HG03280 (cell line): ENCODE results near the gene NOTCH1.

Source experiments
- ATAC-seq: cut with Tn5 transposase; IDR thresholded peaks from one replicate; pipeline ENCODE4 v1.9.1; 2021; ENCODE audit warnings: mild to moderate bottlenecking, moderate library complexity; ENCODE audit not compliant: unreplicated experiment

Gene NOTCH1

GRCh38 chr9:136532799-136533774, 12.8 kb downstream of the NOTCH1 start:
- ATAC-seq, result no peak

GRCh38 chr9:136531904-136532798, 13.7 kb downstream of the NOTCH1 start:
- no peak for ATAC-seq

DNA sequence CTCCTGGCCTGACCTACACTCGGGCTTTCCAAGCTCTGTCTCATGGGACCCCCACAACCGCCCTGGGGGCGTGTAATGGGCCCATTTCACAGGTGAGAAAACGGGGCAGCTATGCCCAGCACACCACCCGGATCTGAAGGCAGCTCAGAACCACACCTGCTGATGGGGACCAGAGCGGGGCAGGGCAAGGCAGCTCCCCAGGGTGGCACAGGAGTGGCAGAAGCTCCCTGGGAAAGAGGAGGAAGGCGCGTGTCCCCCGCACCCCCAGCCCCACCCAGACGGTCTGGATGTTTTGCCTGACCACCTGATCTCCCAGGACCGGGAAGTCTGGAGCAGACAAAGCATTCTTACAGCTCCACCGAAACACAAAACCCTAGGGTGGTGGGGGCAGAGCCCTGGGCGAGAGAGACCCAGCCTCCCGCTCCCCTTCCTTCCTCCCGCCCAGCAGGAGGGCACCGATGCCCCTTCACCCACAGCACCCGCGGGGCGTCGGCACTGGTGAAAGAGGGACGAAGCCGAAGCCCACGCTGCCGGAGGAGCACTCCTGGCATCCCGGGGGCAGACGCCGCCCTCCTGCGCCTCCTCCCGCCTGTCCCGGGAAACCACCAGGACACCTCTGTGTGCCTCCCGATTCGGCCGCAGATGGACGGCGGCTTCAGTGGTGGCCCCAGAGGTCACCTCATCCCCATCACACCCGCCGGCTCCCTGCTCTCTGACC, 14.5 kb downstream of the NOTCH1 start:
- ATAC-seq, result no peak

GRCh38 chr9:136530461-136531089, 15.3 kb downstream of the NOTCH1 start:
- no peak for ATAC-seq

- ATAC-seq, result no peak
These were observed 16.1 kb downstream of the NOTCH1 start for GRCh38 chr9:136529516-136530460.

GRCh38 chr9:136528716-136529341, 17.0 kb downstream of the NOTCH1 start:
- ATAC-seq, result no peak

GRCh38 chr9:136527721-136528710, 17.8 kb downstream of the NOTCH1 start:
- ATAC-seq, result no peak

GRCh38 chr9:136527131-136527530, 18.7 kb downstream of the NOTCH1 start:
- no peak for ATAC-seq

DNA sequence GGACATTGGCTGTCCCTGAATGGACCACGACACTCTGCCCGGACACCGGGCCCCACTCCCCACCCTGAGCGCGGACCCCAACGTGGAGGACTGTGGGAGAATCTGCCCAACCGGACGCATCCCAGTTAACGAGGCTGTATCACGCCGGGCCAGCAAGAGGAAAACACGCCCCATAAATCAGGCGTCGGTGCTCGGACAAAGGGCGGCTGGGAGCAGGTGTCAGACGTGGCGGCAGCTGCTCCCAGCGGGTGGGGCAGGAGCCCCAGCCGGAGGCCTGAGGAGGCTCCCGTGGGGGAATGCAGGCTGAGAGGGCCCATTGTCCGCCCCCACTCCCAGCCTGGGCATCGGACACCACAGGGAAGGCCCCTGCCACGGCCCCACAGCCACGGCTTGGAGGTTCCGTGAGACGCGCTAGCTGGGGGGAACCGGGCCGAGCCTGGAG, 19.2 kb downstream of the NOTCH1 start:
- ATAC-seq, result no peak

GRCh38 chr9:136525841-136526499, 19.9 kb downstream of the NOTCH1 start:
- no peak for ATAC-seq

GRCh38 chr9:136525207-136525606, 20.6 kb downstream of the NOTCH1 start:
- no peak for ATAC-seq

GRCh38 chr9:136522314-136523237, 23.3 kb downstream of the NOTCH1 start:
- ATAC-seq, result no peak

DNA sequence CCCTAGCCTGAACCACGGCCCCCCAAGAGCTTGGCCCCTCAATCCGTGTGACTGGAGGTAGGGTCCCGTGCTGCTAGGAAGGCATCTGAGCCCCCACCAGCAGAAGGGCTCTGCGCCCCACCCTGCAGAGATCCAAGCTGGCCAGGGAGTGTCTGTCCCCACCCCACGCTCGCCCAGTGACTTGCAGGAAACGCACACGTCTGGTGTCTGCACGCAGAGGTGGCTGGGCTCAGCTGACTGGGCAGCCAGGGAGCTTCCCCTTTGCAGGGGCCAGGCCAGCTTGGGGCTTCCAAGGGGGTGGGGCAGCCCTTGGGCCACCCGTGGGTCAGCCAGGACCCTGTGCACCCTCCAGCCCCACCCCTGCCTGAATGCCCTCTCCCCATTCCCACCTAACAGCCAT, 24.3 kb downstream of the NOTCH1 start:
- ATAC-seq, result no peak

DNA sequence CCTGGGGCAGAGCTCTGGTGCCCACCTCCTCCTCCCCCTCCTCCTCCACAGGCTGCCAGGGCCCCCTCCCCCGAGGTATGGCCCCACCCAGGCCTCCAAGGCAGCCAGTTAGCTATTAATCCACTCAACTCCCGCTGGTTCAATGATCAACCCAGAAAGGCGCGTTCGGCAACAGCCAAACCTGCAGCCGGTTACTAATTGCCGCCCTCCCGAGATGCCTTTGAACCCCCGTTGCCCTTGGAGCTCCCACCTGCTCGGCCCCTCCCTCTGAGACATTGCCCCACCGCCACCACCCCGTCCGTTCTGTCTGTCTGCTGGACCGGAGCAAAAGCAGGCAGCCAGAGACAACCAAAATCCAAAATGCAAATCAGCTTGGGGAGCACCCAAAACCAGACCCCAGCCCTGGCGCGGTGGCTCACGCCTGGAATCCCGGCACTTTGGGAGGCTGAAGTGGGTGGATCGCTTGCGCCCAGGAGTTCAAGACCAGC, 25.8 kb downstream of the NOTCH1 start:
- ATAC-seq, result no peak

DNA sequence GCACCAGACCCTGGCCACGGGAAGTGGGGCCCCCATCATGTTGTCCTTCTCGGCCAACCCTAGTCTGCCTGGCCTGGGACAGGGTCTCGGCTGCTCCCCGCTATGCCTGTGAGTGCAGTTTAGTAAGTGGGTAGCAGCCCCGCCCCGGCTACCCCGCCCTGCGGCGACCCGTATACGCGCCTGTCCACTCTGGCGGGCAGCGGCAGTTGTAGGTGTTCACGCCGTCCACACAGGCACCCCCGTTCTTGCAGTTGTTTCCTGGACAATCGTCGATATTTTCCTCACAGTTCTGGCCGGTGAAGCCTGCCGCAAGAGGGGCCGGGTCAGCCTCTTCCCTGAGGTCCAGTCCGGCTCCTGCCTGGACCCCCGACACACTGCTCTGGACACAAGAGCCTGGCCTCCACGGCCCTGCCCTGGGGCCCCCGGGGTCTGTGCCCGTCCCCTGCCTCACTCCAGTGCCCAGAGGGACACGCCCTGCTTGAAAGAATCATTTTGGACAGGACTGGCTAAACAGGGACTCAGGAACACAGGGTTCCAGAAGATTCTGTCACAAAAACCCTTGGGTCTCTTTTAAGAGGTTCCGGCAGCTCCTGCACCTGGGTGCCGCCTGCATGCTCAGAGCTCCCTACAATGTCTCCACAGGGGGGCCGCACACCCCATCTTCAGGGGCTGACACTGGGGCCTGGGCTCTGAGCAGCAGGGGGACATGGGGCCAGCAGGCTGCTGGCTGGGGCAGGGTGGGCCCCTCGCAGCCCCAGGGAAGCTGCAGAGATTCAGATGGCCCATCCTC, 26.4 kb downstream of the NOTCH1 start:
- no peak for ATAC-seq
